OCI-M1 (cell line): ENCODE data around the gene EIF6.

Experiments
- DNase-seq: peaks from one replicate; lab custom pipeline; 2025; lab: John Stamatoyannopoulos, UW

Gene EIF6

DNA sequence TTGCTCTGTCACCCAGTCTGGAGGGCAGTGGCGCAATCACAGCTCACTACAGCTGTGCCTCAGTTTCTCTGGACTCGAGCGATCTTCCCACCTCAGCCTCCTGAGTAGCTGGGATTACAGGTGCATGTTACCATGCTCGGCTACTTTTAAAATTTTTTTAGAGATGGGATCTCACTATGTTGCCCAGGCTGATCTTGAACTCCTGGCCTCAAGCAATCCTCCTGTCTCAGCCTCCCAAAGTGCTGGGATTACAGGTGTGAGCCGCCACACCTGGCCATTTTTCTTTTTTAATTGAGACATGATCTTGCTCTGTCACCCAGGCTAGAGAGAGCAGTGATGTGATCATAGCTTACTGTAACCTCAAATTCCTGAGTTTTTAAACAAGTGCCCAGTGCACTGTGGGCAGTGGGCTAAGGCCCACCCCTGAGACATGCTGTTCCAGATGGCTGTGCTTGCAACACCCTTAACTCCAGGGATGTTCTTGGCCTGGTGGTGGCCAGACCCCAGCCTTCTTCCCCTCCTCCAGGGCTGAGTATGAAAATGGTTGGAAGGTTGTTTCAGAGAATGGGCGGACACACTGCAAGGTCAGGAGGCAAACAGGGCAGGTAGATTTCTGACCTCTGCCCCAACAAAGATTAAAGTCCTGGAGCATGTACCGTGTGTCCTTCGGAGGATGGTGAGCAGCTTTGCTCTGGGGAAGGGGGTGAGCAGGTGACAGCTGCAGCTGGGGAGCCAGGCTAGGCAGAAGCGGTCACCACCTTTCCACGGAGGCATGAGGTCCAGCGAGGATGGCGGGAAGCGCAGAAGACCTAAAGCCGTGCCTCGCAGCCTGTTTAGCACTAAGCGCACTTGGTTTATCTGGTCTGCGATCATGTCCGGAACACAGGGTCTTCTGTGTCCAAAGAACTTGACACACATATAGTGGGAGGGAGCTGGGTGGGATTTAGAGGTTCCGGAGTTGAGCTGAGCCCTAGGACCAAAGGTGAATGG is 9.0 kb upstream of the EIF6 start:
- no peak for DNase-seq

DNA sequence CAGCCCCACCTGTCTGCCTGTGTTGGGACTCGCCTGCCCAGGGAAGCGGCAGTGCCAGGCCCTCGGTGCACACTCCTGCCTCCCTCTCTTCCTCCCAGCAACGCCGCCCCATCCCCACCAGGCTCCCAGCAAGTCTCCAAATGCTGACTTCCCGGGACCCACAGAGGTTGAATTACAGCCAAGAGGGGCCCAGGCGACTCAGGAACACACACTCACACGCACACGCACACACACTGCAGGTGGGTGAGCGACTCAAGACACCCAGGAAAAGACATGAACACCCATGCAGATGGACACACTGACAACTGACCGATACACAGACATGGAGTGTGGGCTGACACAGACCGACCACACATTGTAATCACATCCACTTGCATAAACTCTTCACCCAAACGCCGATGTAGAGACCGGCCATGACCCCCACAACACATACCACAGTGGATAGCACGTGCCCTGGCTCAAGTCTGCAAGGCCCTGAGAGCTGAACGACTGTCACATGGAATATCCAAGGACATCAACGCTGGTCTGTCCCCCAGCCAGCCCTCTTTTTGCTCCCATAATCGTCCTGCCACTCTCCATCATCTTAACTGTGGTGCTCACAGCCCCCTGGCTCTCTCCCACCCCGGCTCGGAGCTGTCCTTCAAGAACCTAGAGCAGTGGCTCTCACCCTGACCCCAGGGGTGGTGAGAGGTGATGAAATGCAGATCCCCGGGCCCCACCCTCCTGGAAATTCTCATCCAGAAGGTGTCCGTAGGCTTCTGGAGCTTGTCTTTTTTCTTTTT is 8.1 kb upstream of the EIF6 start:
- no peak for DNase-seq

DNA sequence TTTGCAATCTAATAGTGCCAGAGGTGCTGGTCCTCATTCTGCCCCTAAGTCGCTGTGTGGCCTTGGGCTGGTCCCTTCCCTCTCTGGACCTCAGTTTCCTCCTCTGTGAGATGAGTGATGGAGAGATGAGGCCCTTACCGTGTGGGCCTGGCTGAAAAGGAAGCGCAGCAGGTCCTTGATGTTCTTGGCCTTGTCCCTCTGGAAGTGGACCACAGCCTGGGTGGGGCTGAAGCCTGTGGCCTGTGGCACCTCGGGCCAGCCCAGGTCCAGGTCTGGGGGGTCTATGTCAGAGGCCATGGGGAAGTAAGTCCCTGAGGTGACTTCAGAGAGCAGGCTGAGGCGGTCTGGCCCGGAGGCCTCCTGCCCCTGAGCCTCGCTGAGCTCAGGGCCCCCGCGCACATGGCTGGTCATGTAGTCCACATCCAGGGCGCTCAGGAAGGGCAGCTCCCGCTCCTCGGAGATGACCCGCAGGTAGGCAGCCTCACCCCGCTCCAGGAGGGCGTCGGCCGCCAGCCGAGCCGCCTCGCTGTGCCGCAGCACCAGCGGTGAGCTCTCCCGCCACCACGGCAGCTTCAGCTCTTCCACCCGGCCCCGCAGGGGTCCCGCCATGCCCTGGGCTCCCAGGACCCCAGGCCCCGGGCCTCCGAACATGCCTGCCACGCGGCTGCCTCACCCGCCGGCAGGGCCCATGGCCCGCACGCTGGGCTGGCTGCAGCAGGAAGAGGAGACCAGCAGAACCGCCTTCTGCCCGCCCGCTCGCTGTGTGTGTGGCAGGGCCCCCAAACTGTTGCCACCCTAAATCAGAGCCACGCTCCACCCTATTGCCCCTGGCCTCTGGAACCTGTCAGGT is 7.3 kb upstream of the EIF6 start, which contains the start of gene FAM83C:
Gene FAM83C, minus strand, starts transcription at position 772 of the 850 bp plus-strand sequence. Its CDS starts 121 bp downstream, at position 651.
- DNase-seq = no peak

DNA sequence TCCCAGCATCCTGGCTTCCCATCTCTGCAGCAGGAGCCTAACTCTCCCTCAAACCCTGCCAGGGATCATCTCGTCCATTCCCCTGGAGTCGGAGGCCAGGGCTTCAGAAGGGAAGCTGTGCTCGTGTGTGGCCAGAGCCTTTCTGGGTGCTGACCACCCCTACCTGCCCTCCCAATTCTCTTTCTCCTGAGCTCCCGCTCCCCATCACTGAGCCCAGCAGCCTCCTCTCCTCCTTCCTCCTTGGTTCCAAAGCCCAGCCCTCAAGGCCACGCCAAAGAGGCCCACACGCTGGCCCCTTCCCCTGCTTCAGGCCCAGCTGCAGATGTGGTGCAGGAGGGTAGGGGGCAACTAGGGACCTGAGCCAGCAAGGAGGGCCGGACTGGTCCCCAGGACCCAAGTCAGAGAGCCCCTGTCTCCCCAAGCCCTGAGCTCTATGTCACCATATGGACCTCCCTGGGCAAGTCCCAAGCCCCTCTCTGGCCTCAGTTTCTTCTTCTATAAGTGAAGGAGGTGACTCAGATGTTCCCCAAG is 6.4 kb upstream of the EIF6 start:
- no peak for DNase-seq

DNA sequence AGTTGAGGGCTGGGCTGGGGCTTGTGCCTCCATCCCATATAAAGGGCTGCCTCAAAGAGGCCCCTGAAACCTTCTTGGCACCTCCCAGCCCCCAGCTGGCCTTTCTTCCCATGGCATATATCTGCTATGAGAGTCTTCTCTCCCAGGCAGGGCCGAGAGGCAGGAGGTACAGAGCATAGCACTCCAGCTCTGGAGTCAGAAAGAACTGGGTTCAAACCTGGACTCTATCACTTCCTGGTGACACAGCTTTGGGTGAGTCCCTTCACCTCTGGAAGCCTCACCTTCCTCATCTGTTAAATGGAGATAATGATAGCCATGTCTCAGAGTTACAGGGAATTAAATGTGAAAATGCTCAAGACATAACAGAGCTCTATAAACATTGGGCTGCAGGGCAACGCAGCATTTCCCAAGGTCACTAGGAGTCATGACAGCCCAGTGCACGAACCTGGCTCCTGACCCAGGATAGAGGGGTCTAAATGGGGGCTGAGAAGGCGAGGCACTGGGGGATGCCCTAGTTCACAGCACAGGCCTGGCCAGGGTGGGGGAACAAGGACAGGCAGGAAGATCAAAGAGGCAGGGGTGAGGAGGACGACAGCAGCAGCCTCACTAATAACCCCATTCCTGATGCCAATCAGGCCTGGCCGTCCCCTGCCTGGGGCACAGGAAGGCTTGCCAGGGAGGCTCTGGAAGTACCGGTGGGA is 5.8 kb upstream of the EIF6 start:
- DNase-seq = no peak

DNA sequence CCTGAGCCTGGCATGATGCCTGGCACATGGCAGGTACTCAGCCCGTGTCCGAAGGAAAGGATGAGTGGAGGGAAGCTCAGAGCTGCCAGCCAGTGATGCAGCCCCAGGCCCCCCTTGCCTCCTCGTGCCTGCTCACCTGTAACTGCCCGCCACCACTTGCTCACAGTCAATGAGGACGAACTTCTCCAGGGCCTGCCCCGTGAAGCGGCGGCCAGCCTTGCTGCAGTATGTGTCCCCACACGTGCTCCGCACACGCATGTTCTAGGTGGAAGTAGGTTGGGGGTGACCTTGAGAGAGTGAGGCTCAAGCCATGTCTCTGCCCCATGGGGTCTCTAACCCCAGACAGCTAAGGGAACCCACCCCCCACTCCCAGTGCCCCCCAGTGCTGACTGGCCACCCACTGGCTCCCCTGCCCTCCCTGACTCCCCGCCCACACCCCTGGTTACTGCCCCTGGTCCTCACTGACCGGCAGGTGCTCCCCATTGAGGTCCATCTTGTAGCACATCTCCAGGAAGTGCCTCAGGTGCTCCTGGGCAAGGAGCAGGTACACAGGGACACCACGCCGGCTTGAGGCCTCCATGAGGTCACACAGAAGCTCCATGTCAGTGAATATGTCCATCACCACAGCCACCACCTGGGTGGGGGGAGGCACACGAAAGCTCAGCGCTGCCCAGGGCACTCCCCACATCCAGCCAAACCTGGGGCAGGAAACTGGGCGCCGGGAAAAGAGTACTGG is 3.9 kb upstream of the EIF6 start:
- no peak for DNase-seq

DNA sequence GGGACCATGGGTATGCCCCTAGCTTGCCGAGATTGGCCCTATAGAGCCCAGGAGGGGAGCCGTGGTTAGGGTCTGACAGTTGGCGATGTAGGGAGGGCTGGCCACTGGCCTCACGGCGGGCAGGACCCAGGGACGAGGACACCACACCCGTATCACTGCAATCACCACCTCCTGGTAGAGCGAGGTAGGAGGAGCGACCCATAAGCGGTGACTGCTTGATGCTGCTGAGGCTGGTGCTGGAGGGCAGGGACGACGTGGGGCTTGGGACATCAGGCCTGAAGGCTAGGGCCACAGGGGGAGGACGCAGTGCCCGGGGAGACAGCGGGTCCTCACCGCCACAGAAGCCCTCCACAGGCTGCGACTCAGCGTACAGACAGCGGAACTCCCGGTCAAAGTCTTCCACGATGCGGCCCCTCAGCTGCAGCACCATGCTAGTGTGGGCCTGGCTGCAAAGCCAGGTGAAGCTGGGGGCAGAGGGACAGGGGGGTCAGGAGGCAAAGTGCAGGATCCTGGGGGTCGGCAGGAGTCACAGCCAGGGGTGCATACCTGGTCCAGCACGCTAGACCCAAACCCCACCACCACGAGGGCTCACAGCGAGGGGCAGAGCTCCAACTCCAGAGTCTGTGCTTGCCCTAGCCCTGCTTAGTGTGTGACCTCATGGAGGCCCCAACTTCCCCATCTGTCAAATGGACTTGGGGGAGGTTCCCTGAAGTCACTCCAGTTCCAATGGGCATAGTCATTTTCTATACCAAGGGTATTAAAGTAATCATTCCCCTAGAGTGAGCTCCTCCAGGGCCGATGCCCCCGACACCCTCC is 3.1 kb upstream of the EIF6 start:
- DNase-seq = no peak

DNA sequence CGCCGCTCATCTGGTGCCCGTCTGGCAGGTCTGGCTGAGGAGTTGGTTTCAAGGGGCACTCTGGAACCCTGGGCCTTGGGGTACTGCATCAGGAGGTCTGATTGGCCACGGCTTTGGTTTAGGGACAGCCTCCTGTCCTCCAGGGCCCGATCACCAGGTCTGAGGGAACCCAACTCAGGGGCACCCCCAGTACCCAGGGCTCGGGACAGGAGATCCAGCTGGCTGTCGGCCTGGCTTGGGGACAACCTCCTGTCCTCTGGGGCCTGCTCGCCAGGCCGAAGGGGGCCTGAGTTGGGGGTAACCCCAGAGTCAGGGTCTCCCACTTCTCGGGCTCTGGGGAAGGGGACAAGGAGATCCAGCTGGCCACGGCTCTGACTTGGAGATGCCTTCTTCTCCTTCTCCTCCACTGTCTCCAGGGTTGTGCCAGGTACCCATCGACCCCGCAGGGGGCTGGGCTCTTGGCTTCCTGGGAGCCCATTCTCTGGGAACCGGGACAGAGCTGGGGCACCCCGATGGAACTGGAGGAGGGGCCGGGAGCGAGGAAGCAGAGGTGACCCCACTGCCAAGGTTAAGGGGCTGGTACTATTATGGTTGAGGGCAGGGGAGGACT is 2.4 kb upstream of the EIF6 start:
- DNase-seq = no peak

DNA sequence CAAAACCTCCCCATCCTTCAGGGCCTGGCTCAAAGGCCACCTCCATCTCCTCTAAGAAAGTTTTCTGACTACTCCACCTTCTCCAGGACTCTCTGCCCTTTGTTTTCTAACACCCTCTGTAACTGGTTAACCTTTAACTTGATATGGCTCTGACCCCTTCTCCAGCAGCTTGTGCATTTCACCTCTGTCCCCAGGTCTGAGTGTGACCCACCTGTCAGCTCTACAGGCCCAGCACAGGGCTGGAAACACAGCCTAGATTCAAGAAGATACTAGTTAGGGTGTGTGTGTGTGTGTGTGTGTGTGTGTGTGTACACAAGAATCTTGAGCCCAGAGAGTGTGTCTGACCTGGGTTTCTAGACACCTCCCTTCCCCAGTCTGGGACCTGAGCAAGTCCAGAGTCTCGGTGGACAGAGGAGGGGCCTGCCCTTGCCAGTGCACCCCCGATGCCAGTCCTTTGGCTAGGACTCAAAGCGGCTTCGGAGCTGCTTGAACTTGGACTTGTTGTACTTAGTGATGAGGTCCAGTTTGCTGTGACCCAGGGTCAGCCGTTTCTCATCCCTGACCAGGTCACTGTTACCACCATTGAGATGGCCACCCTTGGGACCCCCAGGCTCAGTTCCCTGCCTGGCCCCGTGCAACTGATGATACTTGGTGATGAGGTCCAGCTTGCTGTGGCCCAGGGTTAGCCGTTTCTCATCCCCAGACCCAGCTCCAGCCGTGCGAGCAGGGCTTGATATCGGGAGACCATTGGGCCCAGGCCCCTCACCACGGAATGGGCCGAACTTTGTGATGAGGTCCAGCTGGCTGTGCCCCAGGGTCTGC is 1.7 kb upstream of the EIF6 start:
- DNase-seq = no peak

DNA sequence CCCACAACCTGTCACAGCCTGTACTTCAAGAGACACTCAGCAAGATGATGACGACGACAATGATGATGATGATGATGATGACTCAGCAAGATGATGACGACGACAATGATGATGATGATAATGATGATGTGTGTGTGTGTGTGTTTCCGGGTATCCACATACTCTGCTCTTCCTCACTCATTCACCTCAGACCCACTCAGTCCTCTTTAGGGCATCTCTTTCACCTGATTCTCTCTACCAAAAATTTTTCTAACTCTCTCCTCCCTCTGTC is 1.2 kb upstream of the EIF6 start:
- peak; percentile 27 for DNase-seq

DNA sequence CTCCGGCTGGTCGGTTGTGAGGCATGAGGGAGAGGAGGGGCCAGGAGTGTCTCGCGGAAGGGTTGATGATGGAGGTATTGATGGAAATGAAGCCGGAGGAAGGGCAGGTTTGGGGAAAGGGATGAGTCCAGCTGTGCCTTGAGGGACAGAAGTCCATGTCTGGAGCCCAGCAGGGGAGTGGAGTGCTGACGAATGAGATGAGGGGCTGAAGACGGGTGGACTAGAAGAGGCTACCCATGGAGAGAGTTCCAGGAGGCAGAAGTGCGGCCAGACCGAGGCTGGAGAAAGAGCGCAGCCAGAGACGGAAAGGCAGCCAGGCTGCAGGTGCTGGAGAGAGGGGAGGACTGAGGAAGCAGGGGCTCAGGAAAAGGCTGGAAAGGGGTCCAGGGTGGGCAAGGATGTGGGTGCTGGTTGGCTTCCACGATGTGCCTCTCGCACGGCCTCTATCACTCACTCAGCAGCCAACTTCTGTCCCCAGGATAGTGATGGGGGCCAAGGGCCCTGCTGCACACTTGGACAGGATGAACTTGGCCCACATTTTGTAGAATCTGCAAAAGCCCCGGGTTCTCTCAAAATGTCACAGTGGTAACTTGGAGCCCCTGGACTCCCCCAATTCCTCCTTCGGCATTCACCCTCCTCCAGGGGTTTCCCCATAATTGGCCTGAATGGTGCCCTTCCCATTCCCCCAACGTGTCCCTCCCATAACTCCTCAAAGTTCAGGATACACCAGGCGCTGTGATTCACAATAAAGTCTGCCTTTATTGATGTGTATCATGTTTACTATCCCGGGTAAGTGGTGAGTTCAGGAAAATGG is 627 bp upstream of the EIF6 start:
- no peak for DNase-seq

DNA sequence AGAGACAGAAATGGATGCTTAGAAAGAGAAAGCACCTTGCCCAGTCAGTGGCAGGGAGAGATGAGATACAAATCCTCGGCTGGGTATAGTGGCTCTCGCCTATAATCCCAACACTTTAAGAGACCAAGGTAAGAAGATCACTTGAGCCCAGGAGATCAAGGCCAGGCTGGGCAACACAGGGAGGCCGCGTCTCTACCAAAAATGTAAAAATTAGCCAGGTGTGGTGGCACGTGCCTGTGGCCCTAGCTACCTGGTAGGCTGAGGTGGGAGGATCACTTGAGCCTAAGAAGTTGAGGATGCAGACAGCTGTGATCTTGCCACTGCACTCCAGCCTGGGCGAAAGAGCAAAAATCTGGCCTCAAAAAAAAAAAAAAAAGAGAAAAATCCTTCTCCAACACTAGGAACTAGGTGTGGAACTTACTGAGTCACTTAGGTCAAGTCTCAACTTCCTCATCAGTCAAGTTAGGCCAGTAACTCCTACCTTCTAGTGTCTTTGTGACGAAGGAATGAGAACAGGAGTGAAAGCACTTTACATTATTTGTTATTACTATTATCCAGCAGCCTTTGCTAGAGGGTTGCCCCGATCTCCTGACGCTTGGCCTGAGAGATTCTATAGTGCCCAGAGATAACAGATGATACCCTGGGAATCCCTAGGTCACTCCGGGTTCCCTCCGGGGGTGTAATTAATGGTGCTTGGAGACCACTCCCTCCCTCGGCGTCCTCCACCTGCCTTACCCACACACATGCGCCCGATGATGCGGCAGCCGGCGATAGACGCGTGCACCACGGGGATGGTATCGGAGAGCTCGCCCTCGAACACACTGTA is 918 bp downstream of the EIF6 start:
- DNase-seq = peak; percentile 41

DNA sequence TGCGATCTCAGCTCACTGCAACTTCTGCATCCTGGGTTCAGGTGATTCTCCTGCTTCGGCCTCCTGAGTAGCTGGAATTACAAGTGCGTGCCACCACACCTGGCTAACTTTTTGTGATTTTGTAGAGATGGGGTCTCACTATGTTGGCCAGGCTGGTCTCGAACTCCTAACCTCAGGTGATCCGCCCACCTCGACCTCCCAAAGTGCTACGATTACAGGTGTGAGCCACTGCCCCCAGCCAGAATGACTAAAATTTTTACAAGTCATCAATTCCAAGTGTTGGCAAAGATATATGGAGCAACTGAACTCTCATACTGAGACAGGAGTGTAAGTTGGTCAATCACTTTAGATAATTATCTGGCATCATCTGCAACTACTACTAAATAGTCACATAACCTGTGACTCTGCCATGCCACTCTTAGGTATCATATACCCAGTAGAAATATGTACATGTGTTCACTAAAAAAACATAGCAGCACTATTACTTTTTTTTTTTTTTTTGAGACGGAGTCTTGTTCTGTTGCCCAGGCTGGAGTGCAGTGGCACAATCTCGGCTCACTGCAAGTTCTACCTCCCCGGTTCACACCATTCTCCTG is 3.0 kb downstream of the EIF6 start:
- no peak for DNase-seq

DNA sequence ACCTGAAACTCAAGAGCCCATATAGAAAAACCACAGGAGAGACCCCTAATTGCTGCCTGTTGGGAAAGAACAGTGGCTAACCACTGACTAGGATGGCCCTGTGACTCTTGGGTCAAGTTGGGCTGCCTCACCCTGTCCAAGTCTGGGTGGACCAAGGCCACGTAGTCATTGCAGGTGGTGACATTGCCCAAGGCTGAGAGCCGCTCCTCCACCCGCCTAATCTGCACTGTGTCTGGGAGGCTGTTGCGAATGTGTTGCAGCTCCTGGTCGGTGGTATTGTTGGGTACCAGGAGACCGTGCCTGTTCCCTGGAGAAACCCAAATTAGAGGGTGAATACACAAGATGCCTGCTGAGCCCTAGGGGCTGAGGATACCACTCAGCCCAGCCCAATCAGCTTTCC is 4.0 kb downstream of the EIF6 start:
- no peak for DNase-seq

DNA sequence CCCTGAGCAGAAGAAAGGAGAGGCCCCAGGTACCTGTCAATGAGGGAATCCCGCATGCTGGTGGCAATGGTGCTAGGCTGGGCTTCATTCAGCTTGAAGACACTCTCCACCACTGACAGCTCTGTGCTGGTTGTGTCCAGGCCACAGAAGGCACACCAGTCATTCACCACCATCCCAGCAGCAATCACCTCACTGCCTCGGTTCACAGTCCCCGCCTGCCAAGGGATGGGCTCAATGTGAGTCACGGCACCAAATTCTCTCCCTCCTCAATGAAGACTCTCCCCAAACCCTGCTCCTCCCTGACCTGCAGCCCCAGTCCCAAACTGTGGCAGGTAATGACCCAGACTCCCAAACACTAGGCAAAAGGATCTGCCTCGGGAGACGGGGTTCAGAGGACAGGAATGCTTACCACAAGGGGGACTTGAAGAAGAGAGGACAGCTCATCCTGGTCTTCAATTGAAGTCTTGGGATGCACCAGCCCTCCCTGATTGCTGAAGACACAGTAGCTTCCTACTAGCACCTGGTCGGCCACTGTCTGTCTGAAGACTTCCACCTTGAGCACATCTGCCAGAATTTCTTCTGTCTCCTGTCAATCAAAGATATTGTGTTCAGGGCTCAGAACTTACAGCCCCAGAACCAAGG is 4.9 kb downstream of the EIF6 start:
- DNase-seq = no peak

DNA sequence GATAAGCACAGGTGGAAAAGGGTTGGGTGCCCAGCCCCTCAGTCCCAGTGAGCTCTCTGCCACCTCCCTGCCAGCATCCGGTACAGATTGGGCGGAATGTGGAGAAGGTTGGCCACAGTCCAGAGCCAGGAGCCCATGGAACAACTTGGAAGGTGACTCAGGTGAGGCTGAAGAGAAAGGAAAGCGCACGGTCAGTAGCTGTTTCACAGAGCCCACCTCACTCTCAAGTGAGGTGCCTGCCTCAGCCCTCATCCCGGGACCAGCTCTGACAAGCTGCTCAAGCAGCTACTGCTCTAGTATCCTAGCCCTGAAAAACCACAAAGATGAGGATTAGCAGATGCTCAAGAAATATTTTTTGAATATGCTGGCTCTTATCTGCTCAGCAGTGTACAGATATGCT is 5.5 kb downstream of the EIF6 start:
- no peak for DNase-seq
